Raji (cell line): ENCODE data around the gene ZIK1.

Source experiments
- POLR2A ChIP-seq: IDR thresholded peaks from 2 replicates; pipeline ENCODE4 v1.6.1; 2011; ENCODE audit warnings: low read depth, low read length, control low read depth; ENCODE audit not compliant: insufficient read depth

Gene ZIK1

DNA sequence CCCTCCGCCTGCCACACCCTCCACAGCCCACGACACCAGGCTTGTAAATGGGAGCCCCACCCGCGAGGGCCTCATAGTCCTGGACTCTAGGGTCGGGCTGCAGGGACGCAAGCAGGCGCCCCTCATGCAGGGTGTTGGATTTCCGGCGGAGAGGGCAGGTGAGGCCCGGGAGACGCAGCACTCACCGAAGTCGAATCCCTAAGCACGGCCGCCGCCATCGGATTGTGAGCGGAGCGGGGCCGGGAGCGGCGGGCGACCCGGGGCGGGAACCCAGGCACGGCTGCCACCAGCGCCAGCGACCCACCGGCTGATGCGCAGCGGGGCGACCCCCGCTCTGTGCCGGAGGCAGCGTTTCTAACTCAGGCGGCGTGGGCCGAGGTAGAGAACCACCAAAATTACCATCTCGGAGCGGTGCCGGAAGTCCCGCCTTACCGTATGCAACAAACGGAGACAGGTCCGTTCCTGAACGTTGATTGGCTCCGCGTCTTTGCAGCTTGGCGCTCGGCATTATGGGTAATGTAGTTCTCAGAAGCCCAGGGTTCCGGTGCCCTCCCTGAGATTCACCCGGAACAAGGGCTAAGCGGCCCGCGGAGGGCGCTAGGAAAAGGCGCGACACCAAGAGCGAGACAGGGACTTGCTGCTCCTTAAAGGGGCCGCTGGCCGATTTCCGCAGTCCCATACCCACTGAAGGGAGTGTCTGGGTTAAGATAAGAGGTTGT, 5.3 kb upstream of the ZIK1 start, which contains the start of gene ZNF416:
TSS of gene ZNF416 (minus strand) at position 425 of the 719 bp plus-strand sequence. CDS start at position 218, 207 bp downstream.
- no peak for TF ChIP-seq POLR2A

DNA sequence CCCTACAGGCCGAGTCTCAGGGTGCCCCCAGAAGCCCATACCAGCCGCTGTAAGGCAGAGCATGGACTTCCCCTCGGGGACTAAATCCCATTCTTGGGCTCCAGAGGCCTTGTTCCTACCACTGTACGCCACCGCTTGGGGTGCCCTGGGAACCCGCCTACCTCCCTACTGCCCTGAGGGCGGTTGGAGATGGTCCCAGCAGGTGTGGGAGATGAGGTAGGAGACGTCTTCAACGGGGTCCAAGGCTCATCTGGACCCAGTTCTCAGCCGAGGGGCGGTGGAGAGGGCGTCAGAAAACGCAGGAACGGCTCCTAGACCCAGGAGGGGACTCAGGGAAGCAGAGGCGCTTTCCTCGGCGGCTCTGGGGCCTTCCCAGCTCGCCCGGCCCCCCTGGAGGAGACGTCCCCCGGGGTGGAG, 833 bp upstream of the ZIK1 start:
- no peak for TF ChIP-seq POLR2A

DNA sequence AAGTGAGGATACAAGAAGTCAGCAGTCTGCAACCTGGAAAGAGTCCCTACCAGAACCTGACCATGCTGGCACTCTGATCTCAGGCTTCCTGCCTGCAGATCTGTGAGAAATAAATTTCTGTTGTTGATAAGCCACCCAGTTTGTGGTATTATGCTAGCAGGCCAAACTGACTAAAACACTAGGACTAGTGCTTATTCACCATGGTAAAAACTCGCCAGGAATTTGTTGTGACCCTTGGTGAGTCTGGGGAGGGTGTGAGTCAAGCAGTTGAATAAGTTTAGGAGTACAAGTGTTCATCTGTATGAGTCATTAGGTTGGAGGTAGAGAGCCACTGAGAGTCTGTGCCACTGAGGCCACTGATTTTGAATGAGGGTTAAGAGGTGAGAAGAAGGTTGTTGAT, 3.6 kb downstream of the ZIK1 start:
- no peak for TF ChIP-seq POLR2A

DNA sequence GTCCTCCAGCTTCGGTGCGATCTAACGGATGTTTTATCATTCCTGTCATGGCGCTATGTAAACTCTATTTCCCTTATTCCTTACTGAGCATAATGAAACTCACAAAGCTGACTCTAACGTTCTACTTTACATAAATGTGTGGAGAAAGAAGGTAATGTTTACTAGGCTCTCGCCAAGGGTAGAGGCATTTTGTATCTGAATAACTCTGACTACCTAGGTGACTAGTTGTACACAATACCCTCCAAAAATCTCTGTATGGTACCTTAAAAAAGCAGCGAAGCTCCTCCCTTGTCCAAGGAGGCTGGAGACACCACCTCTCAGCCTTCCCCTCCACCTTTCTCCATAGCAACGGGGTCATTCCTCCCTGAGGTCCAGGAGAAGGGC, 15.4 kb downstream of the ZIK1 start:
- TF ChIP-seq POLR2A = no peak

DNA sequence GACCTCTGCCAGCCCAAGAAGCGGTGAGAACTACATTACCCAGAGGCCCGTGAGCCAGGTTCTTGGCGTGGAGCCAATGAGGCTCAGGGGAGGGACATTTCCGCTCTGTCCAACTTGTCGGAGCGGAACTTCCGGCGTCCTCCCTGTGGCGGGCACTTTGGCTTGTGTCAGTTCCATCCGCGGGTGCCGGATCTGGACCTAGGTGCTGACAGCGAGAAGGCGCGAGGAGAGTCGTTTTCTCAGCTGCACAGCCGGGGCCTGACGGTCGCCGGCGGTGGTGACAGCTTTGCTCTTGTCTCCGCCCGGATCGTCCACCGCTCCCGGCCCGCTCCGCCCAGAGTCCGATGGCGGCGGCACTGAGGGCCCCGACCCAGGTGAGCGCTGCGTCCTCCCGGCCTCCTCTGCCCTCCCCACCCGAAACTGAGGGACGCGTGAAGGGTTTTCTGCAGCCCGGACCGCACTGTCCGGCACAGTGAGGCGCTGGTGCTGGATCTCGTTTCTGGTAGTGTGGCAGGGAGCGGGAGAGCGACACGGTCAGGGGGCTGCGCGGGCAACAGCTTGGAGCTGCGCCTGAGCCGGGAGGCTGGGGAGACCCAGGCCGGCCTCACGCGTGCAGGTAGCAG, 15.9 kb downstream of the ZIK1 start, which contains the start of gene ZNF530:
TSS of gene ZNF530 (plus strand) at position 125 of the 623 bp plus-strand sequence. CDS start 4,461 bp downstream, outside the sequence.
- no peak for TF ChIP-seq POLR2A

DNA sequence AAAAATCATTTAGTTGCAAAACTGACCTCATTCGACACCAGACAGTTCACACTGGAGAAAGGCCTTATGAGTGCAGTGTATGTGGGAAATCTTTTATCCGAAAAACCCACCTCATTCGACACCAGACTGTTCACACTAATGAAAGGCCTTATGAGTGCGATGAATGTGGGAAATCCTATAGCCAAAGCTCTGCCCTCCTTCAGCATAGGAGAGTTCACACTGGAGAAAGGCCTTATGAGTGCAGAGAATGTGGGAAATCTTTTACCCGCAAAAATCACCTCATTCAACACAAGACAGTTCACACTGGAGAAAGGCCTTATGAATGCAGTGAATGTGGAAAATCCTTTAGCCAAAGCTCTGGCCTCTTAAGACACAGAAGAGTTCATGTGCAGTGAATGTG, 23.0 kb downstream of the ZIK1 start:
- no peak for TF ChIP-seq POLR2A

DNA sequence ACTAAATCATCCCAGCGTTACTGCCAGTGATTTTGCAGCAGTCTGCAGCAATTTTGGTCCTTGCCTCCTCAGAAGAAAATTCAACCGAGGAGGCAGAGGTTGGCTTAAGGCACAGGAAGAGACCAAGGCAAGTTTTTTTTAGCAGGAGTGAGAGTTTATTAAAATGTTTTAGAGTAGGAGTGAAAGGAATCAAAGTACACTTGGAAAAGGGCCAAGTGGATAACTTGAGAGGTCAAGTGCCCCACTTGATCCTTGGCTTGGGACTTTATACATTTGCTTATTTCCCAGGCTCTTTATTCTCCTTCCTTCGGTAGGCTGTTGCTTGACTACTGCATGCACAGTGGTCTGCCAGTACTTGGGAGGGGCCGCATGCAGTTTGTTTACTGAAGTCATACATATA, 27.2 kb downstream of the ZIK1 start:
- no peak for TF ChIP-seq POLR2A

DNA sequence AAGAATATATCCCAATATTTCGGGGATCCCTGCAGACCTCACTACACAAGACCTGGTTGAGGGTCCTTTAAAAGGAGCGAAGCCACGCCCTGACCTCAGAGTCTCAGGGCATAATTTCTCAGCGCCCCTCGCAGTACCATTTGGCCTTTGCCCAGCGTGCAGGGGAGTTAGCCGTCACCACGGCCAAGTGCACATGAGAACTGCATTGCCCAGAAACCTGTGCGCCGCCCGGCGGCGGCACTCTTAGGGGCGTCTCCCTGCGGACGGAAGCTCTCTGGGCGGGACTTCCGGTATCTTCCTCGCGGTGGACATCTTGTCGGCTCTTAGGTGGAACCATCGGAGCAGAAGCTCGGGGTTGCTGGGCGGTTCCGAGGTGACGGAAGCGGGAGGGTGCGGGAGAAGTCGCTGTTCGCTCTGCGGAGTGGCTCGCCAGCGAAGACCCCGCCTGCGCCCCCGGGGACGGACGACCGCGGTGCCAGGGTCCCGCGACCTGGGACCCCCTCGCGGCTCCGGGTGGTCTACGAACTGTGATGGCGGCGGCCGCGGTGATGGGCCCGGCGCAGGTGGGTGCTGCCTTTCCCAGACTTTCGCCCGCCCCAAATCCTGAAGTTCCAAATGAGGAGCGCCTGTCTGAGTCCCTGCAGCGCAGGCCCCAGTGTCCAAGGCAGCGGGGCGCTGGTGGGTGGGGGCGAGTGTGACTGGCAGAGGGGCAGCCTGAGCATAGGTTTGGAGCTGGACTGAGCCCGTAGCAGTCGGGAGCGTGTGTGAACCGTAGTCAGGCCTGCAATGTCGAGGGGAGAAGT, 30.2 kb downstream of the ZIK1 start, which contains the start of gene ZNF134:
TSS of gene ZNF134 (plus strand) at position 302 of the 803 bp plus-strand sequence. CDS start 5,227 bp downstream, outside the sequence.
- TF ChIP-seq POLR2A = no peak

DNA sequence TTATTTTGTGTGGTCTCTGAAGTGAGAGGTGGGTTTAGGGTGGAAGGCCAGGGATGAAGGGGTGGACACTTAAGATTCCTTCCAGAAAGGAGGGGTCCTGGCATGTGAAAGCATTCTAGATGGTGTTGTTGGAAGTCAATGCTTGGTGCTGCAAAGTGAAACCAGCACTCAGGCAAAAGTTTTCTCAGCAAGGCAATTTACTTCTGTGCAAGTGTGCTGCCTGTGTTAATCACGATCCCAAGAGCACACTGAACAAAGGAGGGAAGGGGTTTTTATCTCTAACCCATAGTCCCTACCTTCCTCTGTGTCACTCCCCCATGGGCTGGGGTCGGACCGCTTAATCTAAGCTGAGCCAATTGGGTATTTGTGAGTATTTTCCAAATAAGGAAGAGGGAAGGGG, 31.4 kb downstream of the ZIK1 start:
- no peak for TF ChIP-seq POLR2A

DNA sequence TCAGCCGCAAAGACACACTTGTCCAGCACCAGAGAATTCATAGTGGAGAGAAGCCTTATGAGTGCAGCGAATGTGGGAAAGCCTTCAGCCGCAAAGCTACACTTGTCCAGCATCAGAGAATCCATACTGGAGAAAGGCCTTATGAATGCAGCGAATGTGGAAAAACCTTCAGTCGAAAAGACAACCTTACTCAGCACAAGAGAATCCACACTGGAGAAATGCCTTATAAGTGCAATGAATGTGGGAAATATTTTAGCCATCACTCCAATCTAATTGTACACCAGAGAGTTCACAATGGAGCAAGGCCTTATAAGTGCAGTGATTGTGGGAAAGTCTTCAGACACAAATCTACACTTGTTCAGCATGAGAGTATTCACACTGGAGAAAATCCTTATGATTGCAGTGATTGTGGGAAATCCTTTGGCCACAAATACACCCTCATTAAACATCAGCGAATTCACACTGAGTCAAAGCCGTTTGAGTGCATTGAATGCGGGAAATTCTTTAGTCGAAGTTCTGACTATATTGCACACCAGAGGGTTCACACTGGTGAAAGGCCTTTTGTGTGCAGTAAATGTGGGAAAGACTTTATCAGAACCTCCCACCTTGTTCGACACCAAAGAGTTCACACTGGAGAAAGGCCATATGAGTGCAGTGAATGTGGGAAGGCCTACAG, 36.9 kb downstream of the ZIK1 start:
- TF ChIP-seq POLR2A = no peak

DNA sequence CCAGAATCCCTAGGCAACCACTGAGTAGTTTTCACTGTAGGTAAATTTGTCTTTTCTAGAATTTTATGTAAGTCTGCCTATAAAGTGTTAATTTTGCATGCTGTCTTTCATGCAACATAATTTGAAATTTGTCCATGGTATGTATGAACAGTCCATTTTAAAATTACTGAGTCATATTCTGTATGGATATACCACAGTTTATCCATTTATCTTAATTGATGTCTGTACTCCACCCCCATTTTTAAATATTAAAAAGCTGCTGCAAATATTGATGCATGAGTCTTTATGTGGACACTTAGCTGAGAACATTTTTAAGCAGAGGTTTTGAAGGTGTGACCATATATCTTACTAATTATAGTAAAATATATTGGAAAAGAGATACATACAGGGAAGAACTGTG, 39.1 kb downstream of the ZIK1 start:
- no peak for TF ChIP-seq POLR2A

DNA sequence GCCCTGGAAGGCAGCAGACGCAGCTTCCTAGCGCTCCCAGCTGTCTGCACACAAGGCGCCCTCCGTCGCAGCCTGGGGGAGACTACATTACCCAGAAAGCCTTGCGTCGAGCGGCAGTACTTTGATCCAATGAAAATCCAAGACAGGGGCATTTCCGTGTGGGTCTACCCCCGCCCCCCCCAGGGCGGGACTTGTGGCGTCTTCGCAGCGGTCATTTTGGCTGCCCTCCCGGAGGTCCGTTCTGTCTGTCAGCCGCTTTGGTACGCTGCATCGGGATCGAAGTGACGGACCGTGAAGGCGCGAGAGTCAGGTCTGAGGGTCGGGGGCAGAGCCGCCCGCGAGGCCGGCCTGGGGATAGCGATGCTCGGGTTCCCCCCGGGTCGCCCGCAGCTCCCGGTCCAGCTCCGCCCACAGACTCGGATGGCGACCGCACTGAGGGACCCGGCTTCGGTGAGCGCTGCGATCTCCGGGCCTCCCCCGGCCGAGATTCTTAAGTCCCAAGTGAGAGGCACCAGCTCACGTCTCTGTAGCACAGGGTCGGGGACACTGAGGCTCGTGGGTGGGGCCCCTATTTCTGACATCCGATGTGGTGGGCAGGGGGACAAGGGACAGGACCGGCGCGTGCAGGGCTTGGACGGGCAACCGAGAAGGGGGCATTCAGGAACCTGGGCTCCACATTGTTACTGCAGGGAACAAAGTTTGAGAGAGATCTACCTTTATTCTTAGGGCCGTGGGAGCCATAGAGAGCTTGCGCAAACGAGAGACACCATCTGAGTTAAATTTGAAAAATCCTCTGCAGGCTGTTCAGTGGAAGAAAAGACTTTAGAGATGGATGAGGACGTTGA, 49.3 kb downstream of the ZIK1 start, which contains the start of gene ZNF211:
TSS of gene ZNF211 (plus strand) at position 182 of the 845 bp plus-strand sequence. CDS start at position 361, 179 bp downstream.
- no peak for TF ChIP-seq POLR2A

DNA sequence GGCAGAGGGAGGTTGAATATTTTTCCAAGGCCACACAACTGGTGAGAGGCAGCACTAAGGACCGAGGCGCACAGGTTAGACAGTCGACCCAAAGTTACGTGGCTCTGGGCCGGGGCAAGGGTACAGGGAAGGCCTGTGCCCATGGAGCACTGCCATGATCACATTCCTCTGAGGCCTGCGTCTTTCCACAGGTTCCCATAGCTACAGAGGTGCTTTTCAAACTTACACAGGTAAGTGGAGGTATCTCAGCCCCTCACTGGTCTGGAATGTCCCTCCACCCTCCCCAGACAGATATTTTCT, 49.8 kb downstream of the ZIK1 start:
- TF ChIP-seq POLR2A = no peak

DNA sequence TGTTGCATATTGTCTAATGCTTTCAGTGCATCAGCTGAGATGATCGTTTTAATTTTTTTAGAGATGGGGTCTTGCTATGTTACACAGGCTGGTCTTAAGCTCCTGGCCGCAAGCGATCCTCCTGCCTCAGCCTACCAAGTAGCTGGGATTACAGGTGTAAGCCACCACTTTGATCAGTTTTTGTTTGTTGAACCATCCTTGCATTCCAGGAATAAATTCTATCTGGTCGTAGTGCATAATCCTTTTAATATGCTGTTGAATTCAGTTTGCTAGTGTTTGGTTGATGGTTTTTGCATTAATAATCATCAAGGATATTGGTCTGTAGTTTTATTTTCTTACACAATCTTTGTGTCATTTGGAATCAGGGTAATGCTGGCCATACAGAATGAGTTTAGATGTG, 53.4 kb downstream of the ZIK1 start:
- TF ChIP-seq POLR2A = no peak

DNA sequence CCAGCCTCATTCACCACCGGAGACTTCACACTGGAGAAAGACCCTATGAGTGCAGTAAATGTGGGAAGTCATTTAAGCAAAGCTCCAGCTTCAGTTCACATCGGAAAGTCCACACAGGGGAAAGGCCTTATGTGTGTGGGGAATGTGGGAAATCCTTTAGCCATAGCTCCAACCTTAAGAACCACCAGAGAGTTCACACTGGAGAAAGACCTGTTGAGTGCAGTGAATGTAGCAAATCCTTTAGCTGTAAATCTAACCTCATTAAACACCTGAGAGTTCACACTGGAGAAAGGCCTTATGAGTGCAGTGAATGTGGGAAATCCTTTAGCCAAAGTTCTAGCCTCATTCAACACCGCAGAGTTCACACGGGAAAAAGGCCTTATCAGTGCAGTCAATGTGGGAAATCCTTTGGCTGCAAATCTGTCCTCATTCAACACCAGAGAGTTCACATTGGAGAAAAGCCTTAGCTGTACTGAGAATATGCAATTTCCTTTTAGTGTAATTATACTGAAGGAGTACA, 57.8 kb downstream of the ZIK1 start:
- TF ChIP-seq POLR2A = no peak
